NCI-H2107 treated with DMSO at 0.1 percent for 48 hours (cell line): Measurements from ENCODE around the gene LRRC53.

ENCODE experiments used
- DNase-seq: peaks from one replicate; lab custom pipeline; 2025; ENCODE audit not compliant: unreplicated experiment; lab: John Stamatoyannopoulos, UW

The LRRC53 gene, protein sequence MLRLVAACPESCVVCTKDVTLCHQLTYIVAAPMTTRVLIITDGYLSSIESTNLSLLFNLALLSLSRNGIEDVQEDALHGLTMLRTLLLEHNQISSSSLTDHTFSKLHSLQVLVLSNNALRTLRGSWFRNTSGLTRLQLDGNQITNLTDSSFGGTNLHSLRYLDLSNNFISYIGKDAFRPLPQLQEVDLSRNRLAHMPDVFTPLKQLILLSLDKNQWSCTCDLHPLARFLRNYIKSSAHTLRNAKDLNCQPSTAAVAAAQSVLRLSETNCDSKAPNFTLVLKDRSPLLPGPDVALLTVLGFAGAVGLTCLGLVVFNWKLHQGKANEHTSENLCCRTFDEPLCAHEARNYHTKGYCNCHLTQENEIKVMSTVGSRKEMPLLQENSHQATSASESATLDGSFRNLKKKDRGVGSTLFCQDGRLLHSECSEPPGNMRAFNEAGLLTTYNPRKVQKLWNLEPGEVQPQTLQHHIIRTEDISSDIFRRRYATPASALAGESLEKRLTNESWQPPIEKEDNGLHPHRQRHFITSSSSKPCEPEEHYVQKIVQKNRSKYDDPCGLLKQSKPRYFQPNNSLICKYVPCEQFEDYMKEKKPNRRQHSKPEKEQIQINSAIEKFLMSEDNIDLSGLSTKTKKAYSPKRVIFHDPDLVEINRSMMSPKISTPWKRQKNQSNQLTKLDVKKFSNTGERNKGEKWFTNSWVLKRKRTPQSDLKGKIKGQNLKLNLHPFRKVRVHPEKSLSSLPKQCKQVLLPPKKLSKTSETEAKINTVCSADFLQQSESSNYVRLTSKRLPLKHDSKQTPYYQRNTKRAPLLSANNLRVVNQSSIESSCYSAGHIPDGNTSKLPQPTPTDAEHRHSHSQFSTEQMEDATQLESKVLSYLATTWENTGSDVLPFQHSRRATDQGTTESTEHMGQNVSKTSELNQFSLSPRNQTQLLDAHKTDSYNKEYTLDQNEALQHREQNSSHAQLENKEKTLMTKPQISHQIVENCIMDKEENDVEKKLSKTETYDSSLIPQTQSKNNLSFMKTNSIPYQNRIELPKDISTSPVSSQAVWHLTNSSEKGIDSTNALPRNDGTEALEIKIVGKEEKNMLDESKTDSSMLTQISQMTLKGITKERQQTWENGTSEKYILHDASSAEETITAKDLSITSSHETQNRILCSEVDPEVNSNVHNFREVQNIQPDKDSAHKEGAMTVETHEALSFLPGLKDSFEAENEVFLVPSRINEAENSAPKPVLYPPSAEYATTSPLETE

DNA sequence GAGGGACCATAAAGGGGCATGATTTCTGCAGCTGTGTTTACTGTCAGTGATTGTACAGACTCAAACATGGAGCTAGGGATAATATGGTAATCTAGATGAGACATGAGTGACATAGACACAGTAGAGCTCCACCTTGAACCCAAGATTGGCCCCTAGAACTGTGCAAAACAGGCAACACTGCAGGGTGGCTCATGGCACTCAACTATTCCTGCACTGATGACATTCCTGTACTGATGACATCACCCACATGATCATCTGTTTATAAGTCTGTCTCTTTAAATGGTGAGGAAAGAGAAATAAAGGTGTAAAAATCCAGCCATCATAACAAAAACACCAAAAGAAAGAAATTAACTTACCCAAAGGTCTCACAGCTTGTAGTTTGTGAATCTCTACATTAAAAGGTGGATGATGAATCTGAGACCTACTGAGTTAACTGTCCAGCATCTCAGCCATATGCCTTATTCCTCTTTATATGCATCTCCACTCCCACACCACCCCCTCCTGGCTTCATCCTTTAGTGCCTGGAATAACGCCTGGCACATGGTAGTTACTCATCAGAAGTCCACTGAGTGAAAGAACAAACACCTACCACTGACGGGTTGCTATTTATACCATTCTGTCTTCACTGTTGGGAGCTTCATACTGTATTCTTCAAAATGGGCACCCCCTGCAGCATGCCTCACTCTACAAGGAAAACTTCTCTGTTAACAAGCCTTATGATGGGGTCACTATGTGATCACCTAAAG is at the start of gene LRRC53:
LRRC53 (minus strand) TSS at position 442 of the 746 bp plus-strand sequence. CDS start 29,262 bp downstream, outside the sequence.
- DNase-seq = no peak

DNA sequence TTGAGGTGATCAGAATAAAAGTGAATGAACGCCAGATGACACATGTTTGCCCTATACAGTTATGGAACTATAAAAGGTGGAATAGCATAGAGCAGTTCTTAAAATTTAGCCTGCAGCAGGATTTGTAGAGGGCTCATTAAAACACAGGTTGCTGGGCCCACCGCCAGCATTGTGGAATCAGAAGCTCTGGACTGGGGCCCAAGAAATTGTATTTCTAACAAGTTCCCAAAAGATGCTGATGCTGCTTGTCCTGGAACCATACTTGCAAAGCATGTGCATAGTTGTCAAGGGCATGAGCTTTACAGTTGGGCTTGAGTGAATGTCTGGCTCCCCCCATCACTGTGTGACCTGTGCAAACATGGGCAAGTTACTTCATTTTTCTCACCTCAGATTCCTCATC is 37.5 kb upstream of the LRRC53 start:
- no peak for DNase-seq

GRCh38 chr1:74548961-74549750 is 36.7 kb upstream of the LRRC53 start:
- no peak for DNase-seq

- DNase-seq = no peak
Observed at GRCh38 chr1:74545821-74546220, 33.4 kb upstream of the LRRC53 start.

DNA sequence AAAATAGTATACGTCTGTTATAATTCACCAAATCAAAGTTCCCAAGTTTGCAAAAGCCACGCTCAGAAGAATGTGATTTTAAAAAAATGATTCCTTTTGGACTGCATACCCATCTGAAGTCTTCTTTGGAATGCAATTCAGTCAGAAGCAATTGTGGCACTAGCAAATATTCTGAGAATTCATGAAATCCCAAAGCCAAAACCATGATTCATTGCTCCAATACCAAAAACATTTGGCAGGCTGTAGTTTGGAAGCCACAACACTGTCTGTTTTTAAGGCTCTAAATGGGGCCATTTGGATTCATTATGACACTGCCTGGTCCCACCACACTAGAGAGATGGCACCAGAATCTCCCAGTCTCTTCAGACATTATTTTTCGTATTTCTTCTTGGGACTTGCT is 21.8 kb upstream of the LRRC53 start:
- DNase-seq = no peak

GRCh38 chr1:74531796-74532195 is 19.4 kb upstream of the LRRC53 start:
- no peak for DNase-seq

DNA sequence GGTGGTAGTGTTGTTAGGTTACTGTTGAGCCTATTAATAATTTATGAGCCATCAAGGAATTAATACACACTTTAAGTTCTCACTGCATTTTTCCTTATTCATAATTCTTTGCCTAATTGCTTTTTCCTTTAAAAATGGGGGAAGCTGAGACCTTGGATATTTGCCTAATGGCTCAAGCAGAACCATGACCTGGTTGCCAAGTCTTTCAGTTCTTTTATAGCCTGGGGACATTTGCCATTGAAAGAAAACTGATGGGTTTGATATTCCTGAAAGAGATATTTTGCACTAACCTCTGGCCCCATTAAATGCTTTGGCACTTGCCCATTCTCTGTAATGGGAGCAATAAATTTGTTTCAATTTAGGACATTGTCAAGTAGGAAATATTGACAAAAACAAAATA is 18.5 kb upstream of the LRRC53 start:
- no peak for DNase-seq

- DNase-seq = no peak
Observed at GRCh38 chr1:74528123-74528522, 15.7 kb upstream of the LRRC53 start.

DNA sequence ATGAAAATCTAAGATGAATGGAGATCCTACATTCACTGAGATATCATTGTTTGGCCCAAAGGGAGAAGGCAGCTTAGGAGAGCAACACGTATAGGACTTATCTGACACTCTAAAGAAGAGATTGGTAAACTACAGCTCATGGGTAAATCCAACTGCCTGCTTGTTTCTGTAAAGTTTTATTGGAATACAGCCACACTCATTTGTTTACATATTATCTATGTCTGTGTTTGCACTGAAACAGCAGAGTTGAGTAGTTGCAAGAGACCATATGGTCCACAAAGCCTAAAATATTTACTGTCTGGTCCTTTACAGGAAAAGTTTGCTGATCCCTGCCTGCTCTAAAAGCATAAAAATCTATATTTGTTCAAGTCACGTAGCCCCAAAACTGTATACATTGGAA is 14.3 kb upstream of the LRRC53 start:
- no peak for DNase-seq

DNA sequence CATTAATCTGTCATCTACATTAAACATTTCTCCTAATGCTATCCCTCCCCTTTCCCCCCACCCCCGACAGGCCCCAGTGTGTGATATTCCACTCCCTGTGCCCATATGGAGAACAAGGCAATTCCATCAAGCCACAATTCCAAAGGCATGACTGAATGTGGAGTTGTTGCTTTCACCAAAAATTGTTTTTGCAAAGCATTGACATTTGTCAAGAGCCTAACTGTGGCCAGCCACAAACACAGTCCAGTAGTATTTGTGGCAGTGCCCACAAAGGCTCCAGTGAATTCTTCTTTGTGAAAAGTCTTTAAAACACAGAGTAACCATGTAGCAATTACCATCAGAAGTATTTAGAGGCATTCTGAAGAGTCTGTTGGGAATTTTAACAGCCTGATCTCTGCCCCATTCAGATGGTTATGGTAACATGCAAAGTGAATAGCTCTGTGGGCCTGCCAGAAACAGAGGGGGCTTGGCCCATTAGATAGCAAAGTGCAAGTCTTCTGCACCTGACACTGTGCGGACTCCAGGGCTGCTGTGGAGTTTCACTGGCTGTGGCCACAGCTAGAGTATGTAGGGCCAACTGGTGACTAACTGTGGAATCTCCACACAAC is 11.6 kb upstream of the LRRC53 start:
- DNase-seq = no peak

- DNase-seq = peak; percentile 70
Observed at GRCh38 chr1:74522148-74522547, 9.7 kb upstream of the LRRC53 start.

GRCh38 chr1:74517599-74518051 is 5.2 kb upstream of the LRRC53 start:
- DNase-seq = no peak

- no peak for DNase-seq
Observed at GRCh38 chr1:74513411-74514300, 1.2 kb upstream of the LRRC53 start.

- DNase-seq = no peak
Observed at GRCh38 chr1:74508449-74508848, 4.0 kb downstream of the LRRC53 start.

DNA sequence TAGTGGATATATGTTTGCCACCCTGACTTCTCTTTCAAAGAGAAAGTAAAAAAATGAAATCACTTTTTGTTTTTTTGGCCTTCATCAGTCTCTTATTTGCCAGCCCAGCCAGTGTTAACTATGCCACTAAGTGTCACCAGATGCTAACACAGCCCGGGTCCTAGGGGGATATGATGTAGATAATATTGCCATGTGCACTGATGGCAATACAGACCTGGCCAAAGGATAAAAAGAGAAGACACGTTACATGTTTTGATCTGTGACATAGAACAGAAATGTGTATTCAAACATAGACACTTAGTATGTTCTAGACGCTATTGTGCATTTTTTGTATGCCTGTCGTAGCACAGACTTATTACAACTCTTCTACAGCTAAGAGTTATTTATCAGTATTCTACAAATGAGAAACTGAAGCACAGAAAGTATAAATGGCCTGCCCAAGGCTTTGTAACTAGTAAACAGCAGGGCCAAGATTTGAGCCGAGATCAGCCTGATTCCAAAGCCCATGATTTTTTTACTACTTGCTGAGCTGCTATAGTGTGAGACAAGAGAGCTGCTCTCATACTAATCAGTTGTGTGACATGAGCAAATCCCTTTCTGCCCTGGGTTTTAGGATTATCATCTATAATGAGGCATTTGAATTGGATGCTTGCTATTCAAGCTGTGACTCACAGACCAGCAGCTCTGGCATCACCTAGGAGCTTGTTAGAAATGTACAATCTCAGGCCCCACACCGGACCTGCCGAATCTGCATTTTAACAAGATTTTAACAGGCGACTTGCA is 6.3 kb downstream of the LRRC53 start:
- DNase-seq = no peak

GRCh38 chr1:74504933-74505512 is 7.4 kb downstream of the LRRC53 start:
- DNase-seq = no peak
